SH-SY5Y (cell line): ENCODE results near the gene FMO4.

ENCODE experiments used
- GATA2 ChIP-seq: IDR thresholded peaks from 2 replicates; pipeline ENCODE4 v1.6.1; 2011; ENCODE audit warnings: mild to moderate bottlenecking, low read depth, low read length
- GATA3 ChIP-seq: IDR thresholded peaks from 2 replicates; pipeline ENCODE4 v1.6.1; 2011; ENCODE audit warnings: low read depth, mild to moderate bottlenecking, low read length, moderate library complexity

DNA sequence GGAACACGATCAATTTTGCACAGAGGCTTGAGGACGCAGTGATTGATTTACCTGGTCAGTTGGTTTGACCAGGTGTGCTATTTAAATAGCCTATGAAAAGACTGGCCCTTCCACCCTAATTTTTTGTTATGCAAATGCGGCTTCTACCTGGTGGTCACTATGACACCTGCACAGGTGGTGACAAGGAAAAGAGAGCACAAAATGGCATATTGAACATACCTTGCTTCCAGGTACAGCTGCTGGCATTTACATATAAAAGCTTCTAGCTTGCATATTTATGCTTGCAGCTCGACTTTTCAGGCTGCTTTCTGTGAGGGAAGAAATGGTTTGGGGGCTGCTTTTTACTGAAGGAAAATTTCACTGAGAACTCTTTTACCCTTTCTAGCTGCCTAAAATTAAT is 15.3 kb upstream of the FMO4 start:
- TF ChIP-seq GATA3 (no peak), GATA2 (no peak)
